Endodermal cell (in vitro differentiated cells): Measurements from ENCODE around the gene NFRKB. TPM values are rescaled to one million over a fixed set of nuclear protein-coding genes. Genes with fewer than 3 reads are reported as not detected.

ENCODE experiments used
- DNase-seq: peaks from one replicate; pipeline ENCODE4 v3.0.0-alpha.2; 2017
- H3K27ac ChIP-seq: 2 replicates; pipeline ENCODE4 v1.5.1; 2013; ENCODE audit warnings: mild to moderate bottlenecking, low read depth, low read length, moderate library complexity
- H3K27me3 ChIP-seq: 2 replicates; pipeline ENCODE4 v1.6.1; 2013; ENCODE audit warnings: mild to moderate bottlenecking, low read length, moderate library complexity; ENCODE audit not compliant: insufficient read depth, control insufficient read depth, poor library complexity, severe bottlenecking
- H3K36me3 ChIP-seq: 2 replicates; pipeline ENCODE4 v1.7.0; 2013; ENCODE audit warnings: mild to moderate bottlenecking, low read length, moderate library complexity; ENCODE audit not compliant: control insufficient read depth, insufficient read depth
- H3K4me1 ChIP-seq: one replicate; pipeline ENCODE4 v1.7.0; 2013; ENCODE audit warnings: low read length; ENCODE audit not compliant: control insufficient read depth, insufficient read depth
- H3K4me3 ChIP-seq: 2 replicates; pipeline ENCODE4 v1.5.1; 2013; ENCODE audit warnings: mild to moderate bottlenecking, low read length, moderate library complexity
- H3K9ac ChIP-seq: 2 replicates; pipeline ENCODE4 v1.6.1; 2013; ENCODE audit warnings: mild to moderate bottlenecking, low read length, moderate library complexity; ENCODE audit not compliant: poor library complexity, severe bottlenecking; ENCODE audit errors: extremely low read depth
- H3K9me3 ChIP-seq: 2 replicates; pipeline ENCODE4 v1.6.1; 2013; ENCODE audit warnings: mild to moderate bottlenecking, low read length, moderate library complexity; ENCODE audit not compliant: control insufficient read depth
- H3K27ac Mint-ChIP-seq: 2 replicates; pipeline ENCODE4 v1.8.0; 2020; ENCODE audit warnings: mixed read lengths
- H3K27me3 Mint-ChIP-seq: 2 replicates; pipeline ENCODE4 v1.8.0; 2021; ENCODE audit warnings: mild to moderate bottlenecking, mixed read lengths; ENCODE audit not compliant: insufficient read depth
- H3K36me3 Mint-ChIP-seq: 2 replicates; pipeline ENCODE4 v1.8.0; 2020; ENCODE audit warnings: low read depth, mixed read lengths
- H3K4me1 Mint-ChIP-seq: 2 replicates; pipeline ENCODE4 v1.8.0; 2020; ENCODE audit warnings: mixed read lengths
- H3K4me3 Mint-ChIP-seq: 2 replicates; pipeline ENCODE4 v1.8.0; 2020; ENCODE audit warnings: mild to moderate bottlenecking, moderate library complexity, mixed read lengths
- H3K9me3 Mint-ChIP-seq: 2 replicates; pipeline ENCODE4 v1.8.0; 2020; ENCODE audit warnings: mild to moderate bottlenecking, mixed read lengths
- CTCF ChIP-seq: fragments of 200-600 bp; sonication (generic); conservative IDR thresholded peaks from 2 replicates; pipeline ENCODE4 v1.5.0; 2021; ENCODE audit warnings: antibody characterized with exemption, mild to moderate bottlenecking
- WGBS, 2 experiments: methylation state at CpG; one replicate each; pipeline versions ENCODE4 v1.1.5 to v1.1.7; 2013; ENCODE audit warnings: missing lambda C conversion rate in 2 of 2, mixed read lengths in 1 of 2; ENCODE audit not compliant: insufficient coverage in 1 of 2, insufficient read length in 1 of 2; 5-methylcytosine and 5-hydroxymethylcytosine counted together
- total RNA-seq, 2 donors: library from RNA; stranded (reverse); fragmentation: NEBNext Ultra II Directional in 1 of 2; extraction: Animal tissue kit (Norgen Biotek cat#: 25700) in 1 of 2; gene quantifications; 2 replicates in 1 of 2; 3 replicates in 1 of 2; pipeline ENCODE4 v1.2.1, GENCODE V29; 2021

Gene NFRKB
- total RNA-seq, 2 donors from 2014 or later = 46.1 to 46.5 TPM

- H3K27me3 ChIP-seq = no peaks in the 10 kb centered on the region
- no peak overlapping the region for H3K4me3 Mint-ChIP-seq
- H3K27me3 Mint-ChIP-seq = no peaks in the 10 kb centered on the region
- WGBS, 2 experiments = 89 to 100% methylated on average over 4 to 6 of the region's 6 CpGs
- H3K9me3 Mint-ChIP-seq = no peaks in the 10 kb centered on the region
- no peaks in the 10 kb centered on the region for H3K9me3 ChIP-seq
- H3K4me1 Mint-ChIP-seq = peaks cover 19% of the 10 kb centered on the region
- peaks cover 7% of the 10 kb centered on the region for H3K4me1 ChIP-seq
- no peak for DNase-seq
- no peak overlapping the region for H3K27ac Mint-ChIP-seq
- TF ChIP-seq CTCF = no peak
- H3K4me3 ChIP-seq = no peak overlapping the region
- no peak overlapping the region for H3K27ac ChIP-seq
- H3K36me3 Mint-ChIP-seq = no peaks in the 10 kb centered on the region
- no peaks in the 10 kb centered on the region for H3K36me3 ChIP-seq
- no peak overlapping the region for H3K9ac ChIP-seq
These were observed 48.7 kb downstream of the NFRKB start for GRCh38 chr11:129846508-129847335.

Other genes starting within 250 kb of the NFRKB start
- gene TMEM45B, start 79.7 kb downstream of the NFRKB start, total RNA-seq = not detected
- 10 to 100 TPM; 15.9 to 16.4 TPM for gene PRDM10, start 107.3 kb upstream of the NFRKB start, total RNA-seq
- gene APLP2, start 174.3 kb upstream of the NFRKB start, total RNA-seq = 100 to 1,000 TPM; 821 to 864 TPM